HCT116 (cell line): ENCODE measurements around the gene CLPX. TPM values are rescaled to one million over a fixed set of nuclear protein-coding genes. Genes with fewer than 3 reads are reported as not detected.

Experiments
- CEBPB ChIP-seq: IDR thresholded peaks from 2 replicates; pipeline ENCODE4 v1.6.1; 2012; ENCODE audit warnings: low read depth
- CTCF ChIP-seq, 3 experiments: fragments of 200-600 bp in 1 of 3; sonication (generic) in 1 of 3; IDR thresholded peaks in 2 of 3; conservative IDR thresholded peaks in 1 of 3; 2 replicates each; pipeline ENCODE4 v1.5.1; 2012 to 2017; ENCODE audit warnings: low read depth in 2 of 3, low read length in 2 of 3, antibody characterized with exemption in 1 of 3, borderline replicate concordance in 1 of 3, control low read depth in 1 of 3, mild to moderate bottlenecking in 1 of 3, mixed read lengths in 1 of 3, mixed run types in 1 of 3, moderate library complexity in 1 of 3; ENCODE audit not compliant: insufficient read depth in 1 of 3
- EGR1 ChIP-seq: IDR thresholded peaks from 2 replicates; pipeline ENCODE4 v1.6.1; 2012; ENCODE audit warnings: low read depth
- EZH2 ChIP-seq: fragments of 200-600 bp; sonication (generic); IDR thresholded peaks from 2 replicates; pipeline ENCODE4 v1.6.1; 2017; ENCODE audit warnings: antibody characterized with exemption, mixed run types
- EZH2phosphoT487 ChIP-seq: fragments of 200-600 bp; IDR thresholded peaks from 2 replicates; pipeline ENCODE4 v1.6.1; 2018; ENCODE audit warnings: antibody characterized with exemption, borderline replicate concordance
- FOSL1 ChIP-seq: IDR thresholded peaks from 2 replicates; pipeline ENCODE4 v1.6.1; 2012; ENCODE audit warnings: low read depth
- POLR2A ChIP-seq: IDR thresholded peaks from 2 replicates; pipeline ENCODE4 v1.7.0; 2011; ENCODE audit warnings: borderline replicate concordance; ENCODE audit not compliant: insufficient read depth, insufficient read length; ENCODE audit errors: extremely low read depth
- SP1 ChIP-seq: IDR thresholded peaks from 2 replicates; pipeline ENCODE4 v1.6.1; 2012; ENCODE audit warnings: low read depth
- YY1 ChIP-seq: IDR thresholded peaks from 2 replicates; pipeline ENCODE4 v1.6.1; 2011; ENCODE audit warnings: low read length, low read depth, moderate library complexity, mild to moderate bottlenecking; ENCODE audit not compliant: insufficient replicate concordance; ENCODE audit errors: extremely low read depth
- total RNA-seq: library from RNA; stranded (reverse); gene quantifications from one replicate; pipeline ENCODE4 v1.2.1, GENCODE V29; 2021; ENCODE audit not compliant: unreplicated experiment
- TF ChIP-seq, protein P1 (sequence below): IDR thresholded peaks from 2 replicates; pipeline ENCODE4 v1.6.1; 2012; ENCODE audit warnings: low read depth

CLPX gene
- total RNA-seq, 1 experiment from 2014 or later, result 64.1 TPM

GRCh38 chr15:65130941-65131340 lies 54.2 kb downstream of the CLPX start (continued):
- TF ChIP-seq, protein P1, sequence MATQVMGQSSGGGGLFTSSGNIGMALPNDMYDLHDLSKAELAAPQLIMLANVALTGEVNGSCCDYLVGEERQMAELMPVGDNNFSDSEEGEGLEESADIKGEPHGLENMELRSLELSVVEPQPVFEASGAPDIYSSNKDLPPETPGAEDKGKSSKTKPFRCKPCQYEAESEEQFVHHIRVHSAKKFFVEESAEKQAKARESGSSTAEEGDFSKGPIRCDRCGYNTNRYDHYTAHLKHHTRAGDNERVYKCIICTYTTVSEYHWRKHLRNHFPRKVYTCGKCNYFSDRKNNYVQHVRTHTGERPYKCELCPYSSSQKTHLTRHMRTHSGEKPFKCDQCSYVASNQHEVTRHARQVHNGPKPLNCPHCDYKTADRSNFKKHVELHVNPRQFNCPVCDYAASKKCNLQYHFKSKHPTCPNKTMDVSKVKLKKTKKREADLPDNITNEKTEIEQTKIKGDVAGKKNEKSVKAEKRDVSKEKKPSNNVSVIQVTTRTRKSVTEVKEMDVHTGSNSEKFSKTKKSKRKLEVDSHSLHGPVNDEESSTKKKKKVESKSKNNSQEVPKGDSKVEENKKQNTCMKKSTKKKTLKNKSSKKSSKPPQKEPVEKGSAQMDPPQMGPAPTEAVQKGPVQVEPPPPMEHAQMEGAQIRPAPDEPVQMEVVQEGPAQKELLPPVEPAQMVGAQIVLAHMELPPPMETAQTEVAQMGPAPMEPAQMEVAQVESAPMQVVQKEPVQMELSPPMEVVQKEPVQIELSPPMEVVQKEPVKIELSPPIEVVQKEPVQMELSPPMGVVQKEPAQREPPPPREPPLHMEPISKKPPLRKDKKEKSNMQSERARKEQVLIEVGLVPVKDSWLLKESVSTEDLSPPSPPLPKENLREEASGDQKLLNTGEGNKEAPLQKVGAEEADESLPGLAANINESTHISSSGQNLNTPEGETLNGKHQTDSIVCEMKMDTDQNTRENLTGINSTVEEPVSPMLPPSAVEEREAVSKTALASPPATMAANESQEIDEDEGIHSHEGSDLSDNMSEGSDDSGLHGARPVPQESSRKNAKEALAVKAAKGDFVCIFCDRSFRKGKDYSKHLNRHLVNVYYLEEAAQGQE, result no peak
- TF ChIP-seq FOSL1 (no peak), EZH2 (no peak), SP1 (no peak), YY1 (no peak), EGR1 (no peak), POLR2A (no peak), EZH2phosphoT487 (no peak), CEBPB (no peak), CTCF (IDR thresholded peaks at IDR 0.05 in 2 of 3, conservative IDR thresholded peaks at IDR 0.05 in 1 of 3; ENCODE audit: borderline replicate concordance in 1 of 3, insufficient read depth in 1 of 3, low read depth in 2 of 3, low read length in 2 of 3) (no peak)
